Head of caudate nucleus (tissue), 42 donors: ENCODE measurements around the gene ZFP36.

Source experiments
- DNase-seq, 42 donors: peaks; one replicate each; pipeline versions ENCODE4 v3.0.0 to v3.0.0-alpha.2; 2020 to 2021; ENCODE audit warnings: mixed read lengths in 7 of 42
- intact Hi-C: fragments of 100-400 bp; cut with DNase I; formaldehyde crosslinking; loops from one replicate; pipeline ENCODE4 v1.15.0; 2022

Gene ZFP36

GRCh38 chr19:39382991-39383828 lies 23.4 kb upstream of the ZFP36 start:
- intact Hi-C loops, result no loop called here
- no peak for DNase-seq

DNA sequence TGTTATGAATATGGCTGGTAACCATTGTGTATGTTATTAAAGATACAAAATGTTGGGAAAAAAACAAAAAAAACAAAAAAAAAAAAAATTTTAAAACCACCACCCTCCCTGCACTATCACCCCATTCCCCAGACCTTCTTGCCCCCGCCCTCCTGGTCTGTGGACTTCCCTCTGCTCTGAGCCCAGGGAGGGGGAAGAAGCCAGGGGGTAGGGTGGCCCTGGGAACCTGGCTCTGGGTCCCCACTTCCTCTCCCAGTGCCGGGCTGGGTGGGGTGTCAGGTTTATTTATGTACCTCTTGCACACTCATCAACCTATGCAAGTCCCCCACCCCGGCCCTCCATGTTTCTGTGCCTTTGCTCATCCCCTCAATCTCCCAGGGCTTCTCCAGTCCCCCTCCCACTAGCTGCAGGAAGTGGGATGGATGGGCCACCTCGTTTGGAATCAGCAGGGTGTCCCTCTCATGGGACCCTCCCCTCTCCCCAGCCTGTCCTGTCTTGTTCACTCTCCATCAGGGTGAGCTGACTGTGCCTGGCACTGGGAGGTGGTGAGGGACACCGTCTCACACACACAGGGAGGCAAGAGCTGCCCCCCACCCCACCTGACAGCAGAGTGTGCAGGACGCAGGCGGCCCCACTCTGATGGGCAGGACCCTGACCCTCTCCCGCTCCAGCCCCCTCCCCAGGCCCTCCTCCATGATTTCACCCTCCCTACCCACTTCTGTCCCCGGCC lies 21.6 kb upstream of the ZFP36 start:
- intact Hi-C loops, result no loop called here
- no peak for DNase-seq

DNA sequence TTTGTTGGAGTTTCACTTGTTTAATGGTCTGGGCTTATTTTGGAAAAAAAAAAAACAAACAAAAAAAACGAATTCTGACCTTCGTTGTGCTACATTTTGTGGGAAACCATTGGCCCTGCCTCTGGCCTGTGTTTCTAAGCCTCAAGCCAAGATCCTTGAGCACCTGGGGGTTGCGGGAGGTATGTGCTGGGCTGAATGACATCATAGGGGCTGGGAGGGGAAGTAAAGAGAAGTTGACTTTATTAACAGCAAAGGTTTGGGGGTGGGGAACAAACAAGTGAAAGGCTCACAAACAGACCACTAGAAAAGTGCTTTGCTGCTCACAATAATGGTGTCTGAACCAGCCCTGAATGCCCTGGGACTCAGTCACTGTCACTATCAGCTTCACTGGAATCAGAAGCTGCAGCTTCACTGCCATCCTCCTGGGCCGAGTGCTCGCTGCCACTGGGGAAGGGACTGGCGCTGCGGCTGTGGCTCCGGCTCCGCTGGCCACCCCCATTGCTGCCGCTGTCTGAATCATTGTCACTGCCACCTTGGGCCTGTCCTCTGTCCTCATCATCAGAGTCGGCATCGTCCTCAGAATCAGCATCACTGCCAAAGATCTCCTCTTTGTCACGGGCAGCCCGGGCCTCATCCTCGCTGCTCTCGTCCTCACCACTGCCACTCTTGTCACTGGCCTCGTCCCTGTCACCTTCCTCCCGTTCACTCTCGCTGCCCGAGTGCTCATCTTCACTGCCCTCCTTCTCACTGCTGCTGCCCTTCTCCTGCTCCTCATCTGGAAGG lies 20.8 kb upstream of the ZFP36 start:
- intact Hi-C loops, result no loop called here
- no peak for DNase-seq

DNA sequence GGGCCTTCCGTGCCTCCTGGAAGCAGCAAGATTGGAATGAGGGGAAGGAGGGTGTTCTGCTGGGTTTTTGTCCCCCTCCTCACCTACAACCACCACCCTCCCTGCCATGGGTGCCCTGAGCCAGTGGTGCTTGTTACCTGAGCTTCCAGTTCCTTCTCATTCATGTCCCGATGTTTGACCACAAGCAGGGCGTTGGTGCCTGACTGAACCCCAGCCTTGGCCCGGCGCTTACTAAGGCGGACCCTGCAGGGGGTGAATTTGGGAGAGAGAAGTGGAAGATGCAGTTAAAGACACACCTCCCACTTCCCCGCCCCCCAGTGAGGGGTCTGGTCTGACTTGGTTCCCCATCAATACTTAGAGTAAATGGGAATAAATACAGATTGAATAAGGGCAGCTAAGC lies 20.1 kb upstream of the ZFP36 start:
- DNase-seq, result no peak
- intact Hi-C loops, result no loop called here

DNA sequence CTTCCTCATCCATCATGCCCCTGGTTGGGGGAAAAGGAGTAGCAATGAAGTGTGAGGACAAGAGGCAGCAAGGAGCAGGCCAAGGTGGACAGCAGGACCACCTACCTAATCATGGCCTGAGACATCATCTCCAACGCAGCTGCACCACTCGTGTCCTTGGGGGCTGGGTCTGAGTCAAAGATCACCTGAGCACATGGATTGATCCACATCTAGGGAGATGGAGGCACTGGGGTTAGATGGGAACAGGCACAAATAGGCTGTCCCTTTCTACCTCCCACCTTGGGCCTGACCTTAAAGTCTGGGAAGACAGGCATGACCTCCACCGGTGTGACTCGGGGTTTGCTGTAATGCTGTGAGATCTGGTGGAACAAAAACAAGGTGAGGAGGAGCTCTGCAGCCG lies 18.0 kb upstream of the ZFP36 start:
- intact Hi-C loops, result no loop called here
- no peak for DNase-seq

DNA sequence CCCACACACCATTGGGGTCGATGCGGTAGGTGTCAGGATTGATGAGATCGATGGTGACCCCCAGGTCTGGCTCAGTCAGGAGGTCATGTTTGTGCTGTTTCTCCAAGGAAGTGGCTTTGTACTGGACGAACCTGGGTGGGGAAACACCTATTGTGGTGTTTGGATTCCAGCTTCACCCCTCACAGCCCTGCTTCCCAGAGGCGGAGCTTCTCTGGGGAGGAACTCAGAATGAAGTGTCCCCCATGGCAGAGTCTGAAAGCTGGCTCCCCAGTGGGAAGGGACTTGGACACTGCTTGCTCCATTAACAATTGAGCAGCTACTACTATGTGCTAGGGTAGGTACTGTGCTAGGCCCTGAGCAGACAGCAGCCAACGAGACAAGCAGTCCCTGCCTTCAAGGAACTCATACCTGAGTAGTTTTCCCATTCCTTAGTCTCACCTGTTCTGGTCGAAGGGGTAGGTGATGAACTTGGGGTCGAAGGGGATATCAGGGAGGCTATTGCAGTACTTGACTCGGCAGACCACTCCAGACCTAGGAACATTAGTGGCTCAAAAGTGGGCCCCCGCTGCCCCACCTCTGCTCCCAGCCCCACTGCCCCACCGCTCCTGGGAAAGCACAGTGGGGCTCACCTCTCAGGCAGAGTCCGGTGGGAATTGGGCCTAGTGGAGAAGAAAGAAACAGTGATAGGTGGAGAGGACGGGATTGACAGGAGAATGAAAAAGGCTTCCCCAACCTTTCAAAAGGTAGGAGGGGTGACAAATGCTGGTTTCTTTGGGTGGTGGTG lies 16.8 kb upstream of the ZFP36 start:
- intact Hi-C loops, result loop anchor here (10.0 kb wide), 1 partner anchor 45 kb away; the partner anchor contains the start of gene SAMD4B
- DNase-seq, result no peak

- intact Hi-C loops, result loop anchor here (10.0 kb wide), 1 partner anchor 46 kb away; the partner anchor contains the start of gene SAMD4B
- peak in 28 of 42 donors; percentile 67 to 92 (median 82) for DNase-seq
Observed at GRCh38 chr19:39390451-39390750, 16.2 kb upstream of the ZFP36 start.

- intact Hi-C loops, result loop anchor here (10.0 kb wide), 1 partner anchor 46 kb away; the partner anchor contains the start of gene SAMD4B
- peak; percentile 88 to 100 (median 98) for DNase-seq
Observed at GRCh38 chr19:39390751-39391437, 15.8 kb upstream of the ZFP36 start, which contains the start of the genes MED29 and PAF1. Gene MED29, plus strand, starts transcription at chr19:39391378. Its CDS starts 45 bp downstream, at chr19:39391423. Gene PAF1, minus strand, starts transcription at chr19:39391106. Its CDS starts 242 bp downstream, at chr19:39390864.

GRCh38 chr19:39397360-39398296 lies 9.0 kb upstream of the ZFP36 start:
- intact Hi-C loops, result loop anchor here (5.0 to 10.0 kb wide), 2 partner anchors 53 to 135 kb away; partner anchors contain the start of genes EID2B and SAMD4B
- DNase-seq, result peak; percentile 70 to 94 (median 86)

- DNase-seq, result peak in 31 of 42 donors; percentile 29 to 76 (median 55)
Observed at GRCh38 chr19:39398297-39398864, 8.3 kb upstream of the ZFP36 start.

GRCh38 chr19:39399668-39400050 lies 7.0 kb upstream of the ZFP36 start:
- no peak for DNase-seq
- intact Hi-C loops, result loop anchor here (5.0 to 10.0 kb wide), 2 partner anchors 55 to 133 kb away; partner anchors contain the start of genes EID2B and SAMD4B

More at GRCh38 chr19:39398297-39398864, 8.3 kb upstream of the ZFP36 start:
- intact Hi-C loops, result loop anchor here (5.0 to 10.0 kb wide), 2 partner anchors 54 to 134 kb away; partner anchors contain the start of genes EID2B and SAMD4B

- DNase-seq, result no peak
- intact Hi-C loops, result no loop called here
Observed at GRCh38 chr19:39400061-39400460, 6.6 kb upstream of the ZFP36 start.

GRCh38 chr19:39401070-39401548 lies 5.5 kb upstream of the ZFP36 start:
- no peak for DNase-seq
- intact Hi-C loops, result no loop called here

DNA sequence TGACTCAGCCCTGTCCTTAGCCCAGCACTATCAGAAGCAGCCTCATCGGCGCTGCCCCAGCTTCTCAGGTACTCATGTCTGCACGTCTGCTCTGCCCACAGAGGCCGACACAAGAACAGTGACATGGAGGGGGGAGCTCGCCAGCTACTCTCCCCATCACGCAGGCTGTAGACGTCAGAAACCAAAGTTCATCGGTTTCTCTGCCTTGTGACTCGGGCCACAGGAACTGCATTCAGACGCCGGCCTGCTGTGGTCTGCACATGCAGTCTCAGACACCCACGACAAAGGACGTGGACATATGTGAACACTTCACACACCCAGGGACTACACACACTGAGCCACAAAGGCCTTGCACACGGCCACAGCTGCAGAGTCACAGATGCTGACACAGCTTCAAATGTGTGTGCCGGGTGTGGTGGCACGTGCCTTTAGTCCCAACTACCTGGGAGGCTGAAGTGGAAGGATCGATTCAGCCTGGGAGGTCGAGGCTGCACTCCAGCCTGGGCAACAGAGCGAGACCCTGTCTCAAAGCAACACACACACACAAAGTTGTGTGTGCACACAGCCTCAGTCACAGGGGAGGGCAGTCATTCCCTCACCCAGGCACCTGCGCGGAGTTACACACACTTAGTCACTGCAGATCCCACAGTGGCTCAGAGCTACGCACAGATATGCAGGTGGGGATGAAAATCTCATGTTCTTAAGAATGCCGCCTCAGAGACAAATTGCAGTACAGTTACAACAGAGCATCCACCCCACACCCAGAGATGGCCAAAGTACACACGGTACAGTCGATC lies 4.9 kb upstream of the ZFP36 start:
- intact Hi-C loops, result no loop called here
- peak in 26 of 42 donors; percentile 25 to 75 (median 54) for DNase-seq
